ENCODE results near the gene GBGT1.

GBGT1 gene

GRCh38 chr9:133133681-133134387, 29.9 kb downstream of the GBGT1 start:
- H3K9me3 Mint-ChIP-seq, result no peaks in the 10 kb centered on the region
- no peak overlapping the region for H3K4me3 Mint-ChIP-seq
- H3K36me3 Mint-ChIP-seq (ENCODE audit: low read depth), result no peaks in the 10 kb centered on the region
- peaks cover 27% of the 10 kb centered on the region for H3K4me1 Mint-ChIP-seq
- TF ChIP-seq, protein P1, sequence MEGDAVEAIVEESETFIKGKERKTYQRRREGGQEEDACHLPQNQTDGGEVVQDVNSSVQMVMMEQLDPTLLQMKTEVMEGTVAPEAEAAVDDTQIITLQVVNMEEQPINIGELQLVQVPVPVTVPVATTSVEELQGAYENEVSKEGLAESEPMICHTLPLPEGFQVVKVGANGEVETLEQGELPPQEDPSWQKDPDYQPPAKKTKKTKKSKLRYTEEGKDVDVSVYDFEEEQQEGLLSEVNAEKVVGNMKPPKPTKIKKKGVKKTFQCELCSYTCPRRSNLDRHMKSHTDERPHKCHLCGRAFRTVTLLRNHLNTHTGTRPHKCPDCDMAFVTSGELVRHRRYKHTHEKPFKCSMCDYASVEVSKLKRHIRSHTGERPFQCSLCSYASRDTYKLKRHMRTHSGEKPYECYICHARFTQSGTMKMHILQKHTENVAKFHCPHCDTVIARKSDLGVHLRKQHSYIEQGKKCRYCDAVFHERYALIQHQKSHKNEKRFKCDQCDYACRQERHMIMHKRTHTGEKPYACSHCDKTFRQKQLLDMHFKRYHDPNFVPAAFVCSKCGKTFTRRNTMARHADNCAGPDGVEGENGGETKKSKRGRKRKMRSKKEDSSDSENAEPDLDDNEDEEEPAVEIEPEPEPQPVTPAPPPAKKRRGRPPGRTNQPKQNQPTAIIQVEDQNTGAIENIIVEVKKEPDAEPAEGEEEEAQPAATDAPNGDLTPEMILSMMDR (IDR thresholded peaks at IDR 0.05; ENCODE audit: unreplicated experiment in 3 of 3), result no peak
- peak overlapping the region; percentile 90 to 95 (median 91) for H3K27ac Mint-ChIP-seq
- H3K27me3 Mint-ChIP-seq (ENCODE audit: low read depth), result peaks cover 8% of the 10 kb centered on the region

DNA sequence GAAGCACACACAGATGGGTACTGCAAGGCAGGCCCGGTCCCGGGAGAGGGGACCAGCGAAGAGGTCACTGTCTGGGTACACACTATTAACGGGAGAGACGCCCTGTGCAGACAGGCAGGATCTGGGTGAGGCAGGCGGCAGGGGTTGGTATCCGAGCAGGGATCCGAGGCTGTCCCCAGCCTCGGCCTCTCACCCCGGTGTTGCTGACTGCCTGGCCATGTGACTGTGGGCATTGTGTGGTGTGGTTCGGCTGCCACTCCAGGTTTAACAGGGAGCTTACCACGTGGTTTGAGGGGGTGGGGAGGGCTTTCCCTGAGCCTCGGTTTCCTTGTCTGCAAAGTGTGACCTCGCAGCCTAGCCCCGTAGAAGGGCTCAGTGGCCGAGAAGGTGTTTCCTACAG, 31.5 kb downstream of the GBGT1 start:
- Mint-ChIP-seq H3K4me3 (no peak overlapping the region), H3K9me3 (no peaks in the 10 kb centered on the region), H3K4me1 (peaks cover 27% of the 10 kb centered on the region), H3K27ac (peak overlapping the region; percentile 35 to 53 (median 49)), H3K36me3 (ENCODE audit: low read depth) (no peaks in the 10 kb centered on the region), H3K27me3 (ENCODE audit: low read depth) (peaks cover 8% of the 10 kb centered on the region)
- TF ChIP-seq, protein P1 (IDR thresholded peaks at IDR 0.05; ENCODE audit: unreplicated experiment in 3 of 3), result no peak

- no peaks in the 10 kb centered on the region for H3K36me3 Mint-ChIP-seq (ENCODE audit: low read depth)
- no peaks in the 10 kb centered on the region for H3K9me3 Mint-ChIP-seq
- peaks cover 31% of the 10 kb centered on the region for H3K4me1 Mint-ChIP-seq
- TF ChIP-seq, protein P1 (IDR thresholded peaks at IDR 0.05; ENCODE audit: unreplicated experiment in 3 of 3), result no peak
- H3K27ac Mint-ChIP-seq, result no peak overlapping the region
- H3K27me3 Mint-ChIP-seq (ENCODE audit: low read depth), result peaks cover 8% of the 10 kb centered on the region
- H3K4me3 Mint-ChIP-seq, result no peak overlapping the region
These were observed 32.2 kb downstream of the GBGT1 start for GRCh38 chr9:133131506-133131905.

GRCh38 chr9:133130685-133131244, 32.9 kb downstream of the GBGT1 start:
- TF ChIP-seq, protein P1 (IDR thresholded peaks at IDR 0.05; ENCODE audit: unreplicated experiment in 3 of 3), result no peak
- no peaks in the 10 kb centered on the region for H3K9me3 Mint-ChIP-seq
- no peak overlapping the region for H3K4me3 Mint-ChIP-seq
- no peaks in the 10 kb centered on the region for H3K36me3 Mint-ChIP-seq (ENCODE audit: low read depth)
- H3K4me1 Mint-ChIP-seq, result peaks cover 36% of the 10 kb centered on the region
- no peak overlapping the region for H3K27ac Mint-ChIP-seq
- H3K27me3 Mint-ChIP-seq (ENCODE audit: low read depth), result peaks cover 8% of the 10 kb centered on the region

GRCh38 chr9:133129001-133129795, 34.5 kb downstream of the GBGT1 start:
- TF ChIP-seq, protein P1 (IDR thresholded peaks at IDR 0.05; ENCODE audit: unreplicated experiment in 3 of 3), result no peak
- Mint-ChIP-seq H3K36me3 (ENCODE audit: low read depth) (no peaks in the 10 kb centered on the region), H3K27ac (no peak overlapping the region), H3K4me1 (peaks cover 36% of the 10 kb centered on the region), H3K4me3 (no peak overlapping the region), H3K27me3 (ENCODE audit: low read depth) (peaks cover 12% of the 10 kb centered on the region), H3K9me3 (no peaks in the 10 kb centered on the region)

Measured in nephron (organoid).